DOHH2 (cell line): ENCODE data around the gene AP3D1.

Experiments used
- EZH2phosphoT487 ChIP-seq: fragments of 200-600 bp; sonication (generic); IDR thresholded peaks from 2 replicates; pipeline ENCODE4 v1.6.1; 2017; ENCODE audit warnings: borderline replicate concordance, mild to moderate bottlenecking, antibody characterized with exemption, low read length, moderate library complexity, mixed read lengths
- TF ChIP-seq, protein P1 (sequence below): fragments of 200-600 bp; sonication (generic); IDR thresholded peaks from one replicate; pipeline ENCODE4 v1.5.1; 2014; ENCODE audit warnings: antibody characterized with exemption, mild to moderate bottlenecking, low read depth, low read length; ENCODE audit not compliant: poor library complexity, severe bottlenecking

DNA sequence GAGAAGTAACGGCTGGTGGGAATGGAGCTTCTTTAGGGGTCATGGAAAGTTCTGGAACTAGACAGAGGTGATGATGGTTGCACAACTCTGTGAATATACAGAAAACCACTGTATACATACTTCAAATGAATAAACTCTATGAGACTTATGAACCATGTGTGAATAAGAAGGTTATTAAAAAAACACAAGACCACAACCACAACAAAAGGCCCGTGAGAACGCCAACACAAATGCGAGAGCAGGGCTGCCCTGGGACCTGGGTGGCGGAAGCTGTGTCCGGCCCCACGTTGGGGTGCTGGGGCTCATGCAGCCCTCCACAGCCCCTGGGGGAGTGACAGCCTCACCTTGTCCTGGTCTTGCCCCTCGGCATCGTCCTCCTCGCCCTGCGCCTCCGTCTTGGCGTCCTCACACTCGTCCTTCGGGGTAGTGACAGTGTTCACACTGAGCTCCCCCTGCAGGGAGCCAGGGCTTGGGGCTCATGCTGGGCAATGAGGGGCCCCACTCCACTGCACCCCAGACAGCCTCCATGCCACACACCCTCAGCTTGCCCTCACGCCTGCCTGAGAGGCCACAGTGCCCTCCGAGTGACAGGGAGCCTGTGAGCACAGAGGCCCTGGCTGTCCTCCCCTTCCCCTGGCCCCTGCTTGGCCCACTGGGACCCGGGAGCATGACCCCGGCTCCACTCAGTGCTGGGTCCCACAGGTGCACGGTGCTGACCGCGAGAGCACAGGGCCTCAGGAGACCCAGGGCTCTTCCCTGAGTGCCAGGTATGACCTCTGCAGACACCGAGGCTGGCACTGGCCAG is 38.6 kb downstream of the AP3D1 start:
- TF ChIP-seq, protein P1, sequence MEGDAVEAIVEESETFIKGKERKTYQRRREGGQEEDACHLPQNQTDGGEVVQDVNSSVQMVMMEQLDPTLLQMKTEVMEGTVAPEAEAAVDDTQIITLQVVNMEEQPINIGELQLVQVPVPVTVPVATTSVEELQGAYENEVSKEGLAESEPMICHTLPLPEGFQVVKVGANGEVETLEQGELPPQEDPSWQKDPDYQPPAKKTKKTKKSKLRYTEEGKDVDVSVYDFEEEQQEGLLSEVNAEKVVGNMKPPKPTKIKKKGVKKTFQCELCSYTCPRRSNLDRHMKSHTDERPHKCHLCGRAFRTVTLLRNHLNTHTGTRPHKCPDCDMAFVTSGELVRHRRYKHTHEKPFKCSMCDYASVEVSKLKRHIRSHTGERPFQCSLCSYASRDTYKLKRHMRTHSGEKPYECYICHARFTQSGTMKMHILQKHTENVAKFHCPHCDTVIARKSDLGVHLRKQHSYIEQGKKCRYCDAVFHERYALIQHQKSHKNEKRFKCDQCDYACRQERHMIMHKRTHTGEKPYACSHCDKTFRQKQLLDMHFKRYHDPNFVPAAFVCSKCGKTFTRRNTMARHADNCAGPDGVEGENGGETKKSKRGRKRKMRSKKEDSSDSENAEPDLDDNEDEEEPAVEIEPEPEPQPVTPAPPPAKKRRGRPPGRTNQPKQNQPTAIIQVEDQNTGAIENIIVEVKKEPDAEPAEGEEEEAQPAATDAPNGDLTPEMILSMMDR = no peak
- TF ChIP-seq EZH2phosphoT487 = no peak
